C4-2B (cell line): ENCODE results near the gene IST1.

Experiments used
- ZFX ChIP-seq: fragments of 450-650 bp; IDR thresholded peaks from 2 replicates; pipeline ENCODE4 v1.6.1; 2017
- TF ChIP-seq, protein P1 (sequence below): fragments of 450-650 bp; conservative IDR thresholded peaks from 2 replicates; pipeline ENCODE4 v1.5.1; 2017; ENCODE audit warnings: mild to moderate bottlenecking

- TF ChIP-seq, protein P1, sequence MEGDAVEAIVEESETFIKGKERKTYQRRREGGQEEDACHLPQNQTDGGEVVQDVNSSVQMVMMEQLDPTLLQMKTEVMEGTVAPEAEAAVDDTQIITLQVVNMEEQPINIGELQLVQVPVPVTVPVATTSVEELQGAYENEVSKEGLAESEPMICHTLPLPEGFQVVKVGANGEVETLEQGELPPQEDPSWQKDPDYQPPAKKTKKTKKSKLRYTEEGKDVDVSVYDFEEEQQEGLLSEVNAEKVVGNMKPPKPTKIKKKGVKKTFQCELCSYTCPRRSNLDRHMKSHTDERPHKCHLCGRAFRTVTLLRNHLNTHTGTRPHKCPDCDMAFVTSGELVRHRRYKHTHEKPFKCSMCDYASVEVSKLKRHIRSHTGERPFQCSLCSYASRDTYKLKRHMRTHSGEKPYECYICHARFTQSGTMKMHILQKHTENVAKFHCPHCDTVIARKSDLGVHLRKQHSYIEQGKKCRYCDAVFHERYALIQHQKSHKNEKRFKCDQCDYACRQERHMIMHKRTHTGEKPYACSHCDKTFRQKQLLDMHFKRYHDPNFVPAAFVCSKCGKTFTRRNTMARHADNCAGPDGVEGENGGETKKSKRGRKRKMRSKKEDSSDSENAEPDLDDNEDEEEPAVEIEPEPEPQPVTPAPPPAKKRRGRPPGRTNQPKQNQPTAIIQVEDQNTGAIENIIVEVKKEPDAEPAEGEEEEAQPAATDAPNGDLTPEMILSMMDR, result no peak
- TF ChIP-seq ZFX, result no peak
These were observed 61.2 kb downstream of the IST1 start for GRCh38 chr16:71956486-71956885.
